WERI-Rb-1 (cell line): Measurements from ENCODE around the gene MARCHF2.

Source experiments
- DNase-seq: peaks from one replicate; pipeline ENCODE4 v3.0.0-alpha.2; 2020
- H3K27ac ChIP-seq: fragments of 250-450 bp; sonication (Bioruptor Pico); 2 replicates; pipeline ENCODE4 v1.5.1; 2020; ENCODE audit warnings: mild to moderate bottlenecking, moderate library complexity
- H3K27me3 ChIP-seq: fragments of 250-450 bp; sonication (Bioruptor Pico); 2 replicates; pipeline ENCODE4 v1.5.1; 2021; ENCODE audit warnings: mild to moderate bottlenecking, low read depth, moderate library complexity; ENCODE audit not compliant: insufficient read depth, severe bottlenecking
- H3K36me3 ChIP-seq: fragments of 250-450 bp; sonication (Bioruptor Pico); 2 replicates; pipeline ENCODE4 v1.5.1; 2020; ENCODE audit warnings: mild to moderate bottlenecking, moderate library complexity
- H3K4me3 ChIP-seq: 2 replicates; pipeline ENCODE4 v1.5.1; 2011; ENCODE audit warnings: low read depth, mild to moderate bottlenecking, control low read depth, low read length
- H3K9me3 ChIP-seq: fragments of 250-450 bp; sonication (Bioruptor Pico); 2 replicates; pipeline ENCODE4 v1.5.1; 2021; ENCODE audit warnings: mild to moderate bottlenecking, moderate library complexity; ENCODE audit not compliant: severe bottlenecking
- CTCF ChIP-seq: IDR thresholded peaks from 2 replicates; pipeline ENCODE4 v1.5.1; 2011; ENCODE audit warnings: low read depth, mild to moderate bottlenecking, control low read depth, inconsistent platforms, low read length

MARCHF2 gene

GRCh38 chr19:8468124-8468523, 55.0 kb downstream of the MARCHF2 start:
- H3K9me3 ChIP-seq = no peaks in the 10 kb centered on the region
- no peak overlapping the region for H3K4me3 ChIP-seq
- no peak overlapping the region for H3K27ac ChIP-seq
- no peaks in the 10 kb centered on the region for H3K27me3 ChIP-seq
- H3K36me3 ChIP-seq = peaks cover 100% of the 10 kb centered on the region
- DNase-seq = no peak
- TF ChIP-seq CTCF = no peak

GRCh38 chr19:8468761-8469373, 55.8 kb downstream of the MARCHF2 start:
- no peaks in the 10 kb centered on the region for H3K27me3 ChIP-seq
- H3K4me3 ChIP-seq = no peak overlapping the region
- H3K9me3 ChIP-seq = no peaks in the 10 kb centered on the region
- no peak for TF ChIP-seq CTCF
- no peak overlapping the region for H3K27ac ChIP-seq
- no peak for DNase-seq
- peaks cover 100% of the 10 kb centered on the region for H3K36me3 ChIP-seq

GRCh38 chr19:8469613-8470368, 56.7 kb downstream of the MARCHF2 start:
- Histone ChIP-seq H3K9me3 (no peaks in the 10 kb centered on the region), H3K36me3 (peaks cover 100% of the 10 kb centered on the region), H3K27me3 (no peaks in the 10 kb centered on the region), H3K4me3 (no peak overlapping the region), H3K27ac (no peak overlapping the region)
- no peak for TF ChIP-seq CTCF
- DNase-seq = no peak

GRCh38 chr19:8473648-8474476, 60.8 kb downstream of the MARCHF2 start:
- Histone ChIP-seq H3K27me3 (no peaks in the 10 kb centered on the region), H3K9me3 (no peaks in the 10 kb centered on the region), H3K36me3 (peaks cover 96% of the 10 kb centered on the region), H3K4me3 (no peak overlapping the region), H3K27ac (no peak overlapping the region)
- TF ChIP-seq CTCF = no peak
- DNase-seq = no peak

- no peak for DNase-seq
- TF ChIP-seq CTCF = no peak
- H3K36me3 ChIP-seq = peaks cover 91% of the 10 kb centered on the region
- H3K4me3 ChIP-seq = no peak overlapping the region
- H3K27me3 ChIP-seq = no peaks in the 10 kb centered on the region
- peak overlapping the region; percentile 47 for H3K27ac ChIP-seq
- H3K9me3 ChIP-seq = no peaks in the 10 kb centered on the region
Measured at GRCh38 chr19:8475005-8475404, 61.9 kb downstream of the MARCHF2 start.
